Kidney epithelial cell (primary cell): Measurements from ENCODE around the gene NTM. TPM values are rescaled to one million over a fixed set of nuclear protein-coding genes. Genes with fewer than 3 reads are reported as not detected.

Experiments
- DNase-seq: peaks from one replicate; pipeline ENCODE4 v3.0.0-alpha.2; 2010; ENCODE audit warnings: low read depth
- H3K27me3 ChIP-seq: 2 replicates; pipeline ENCODE4 v1.6.0; 2011; ENCODE audit warnings: low read length; ENCODE audit not compliant: control insufficient read depth, insufficient read depth
- H3K36me3 ChIP-seq: 2 replicates; pipeline ENCODE4 v1.5.1; 2011; ENCODE audit warnings: low read length; ENCODE audit not compliant: control insufficient read depth, insufficient read depth
- H3K4me3 ChIP-seq: 2 replicates; pipeline ENCODE4 v1.5.1; 2011; ENCODE audit warnings: low read depth, mild to moderate bottlenecking, control low read depth, low read length
- CTCF ChIP-seq: IDR thresholded peaks from 2 replicates; pipeline ENCODE4 v1.5.1; 2011; ENCODE audit warnings: mild to moderate bottlenecking, moderate library complexity, low read length, control low read depth, inconsistent platforms; ENCODE audit not compliant: insufficient read depth, poor library complexity, severe bottlenecking
- total RNA-seq: library from RNA; depleted of rRNA; stranded (reverse); fragments of >200 nt; gene quantifications from 2 replicates; pipeline ENCODE4 v1.2.3, GENCODE V29; 2015

Gene NTM
- total RNA-seq, 1 donor from 2014 or later, result 111 TPM

GRCh38 chr11:131695889-131696429, 325.5 kb downstream of the NTM start:
- Histone ChIP-seq H3K27me3 (peaks cover 6% of the 10 kb centered on the region), H3K4me3 (no peak overlapping the region), H3K36me3 (no peaks in the 10 kb centered on the region)
- no peak for DNase-seq
- no peak for TF ChIP-seq CTCF

- Histone ChIP-seq H3K4me3 (no peak overlapping the region), H3K27me3 (peaks cover 6% of the 10 kb centered on the region), H3K36me3 (no peaks in the 10 kb centered on the region)
- DNase-seq, result no peak
- TF ChIP-seq CTCF, result no peak
Measured at GRCh38 chr11:131696690-131697089, 326.3 kb downstream of the NTM start.

- TF ChIP-seq CTCF, result no peak
- Histone ChIP-seq H3K36me3 (no peaks in the 10 kb centered on the region), H3K4me3 (no peak overlapping the region), H3K27me3 (no peaks in the 10 kb centered on the region)
- DNase-seq, result no peak
Measured at GRCh38 chr11:131703311-131703710, 332.9 kb downstream of the NTM start.

- TF ChIP-seq CTCF, result no peak
- H3K4me3 ChIP-seq, result no peak overlapping the region
- DNase-seq, result no peak
- H3K36me3 ChIP-seq, result no peaks in the 10 kb centered on the region
- H3K27me3 ChIP-seq, result no peaks in the 10 kb centered on the region
Measured at GRCh38 chr11:131704682-131705081, 334.3 kb downstream of the NTM start.

- no peak for DNase-seq
Measured at GRCh38 chr11:131710511-131710910, 340.1 kb downstream of the NTM start.

More at GRCh38 chr11:131710511-131710910, 340.1 kb downstream of the NTM start:
- no peaks in the 10 kb centered on the region for H3K27me3 ChIP-seq
- H3K36me3 ChIP-seq, result no peaks in the 10 kb centered on the region
- no peak overlapping the region for H3K4me3 ChIP-seq
- no peak for TF ChIP-seq CTCF
